ENCODE results near the gene KRT8.

GRCh38 chr12:52946797-52947547, 42.1 kb upstream of the KRT8 start:
- TF ChIP-seq POLR2AphosphoS5 (IDR thresholded peaks at IDR 0.05; ENCODE audit: insufficient read depth in 1 of 2, low read depth in 1 of 2), result no peak
- TF ChIP-seq POLR2A (IDR thresholded peaks at IDR 0.05), result no peak
